ENCODE measurements around the gene ANKRD30A. TPM values are rescaled to one million over a fixed set of nuclear protein-coding genes. Genes with fewer than 3 reads are reported as not detected.

ANKRD30A gene, protein sequence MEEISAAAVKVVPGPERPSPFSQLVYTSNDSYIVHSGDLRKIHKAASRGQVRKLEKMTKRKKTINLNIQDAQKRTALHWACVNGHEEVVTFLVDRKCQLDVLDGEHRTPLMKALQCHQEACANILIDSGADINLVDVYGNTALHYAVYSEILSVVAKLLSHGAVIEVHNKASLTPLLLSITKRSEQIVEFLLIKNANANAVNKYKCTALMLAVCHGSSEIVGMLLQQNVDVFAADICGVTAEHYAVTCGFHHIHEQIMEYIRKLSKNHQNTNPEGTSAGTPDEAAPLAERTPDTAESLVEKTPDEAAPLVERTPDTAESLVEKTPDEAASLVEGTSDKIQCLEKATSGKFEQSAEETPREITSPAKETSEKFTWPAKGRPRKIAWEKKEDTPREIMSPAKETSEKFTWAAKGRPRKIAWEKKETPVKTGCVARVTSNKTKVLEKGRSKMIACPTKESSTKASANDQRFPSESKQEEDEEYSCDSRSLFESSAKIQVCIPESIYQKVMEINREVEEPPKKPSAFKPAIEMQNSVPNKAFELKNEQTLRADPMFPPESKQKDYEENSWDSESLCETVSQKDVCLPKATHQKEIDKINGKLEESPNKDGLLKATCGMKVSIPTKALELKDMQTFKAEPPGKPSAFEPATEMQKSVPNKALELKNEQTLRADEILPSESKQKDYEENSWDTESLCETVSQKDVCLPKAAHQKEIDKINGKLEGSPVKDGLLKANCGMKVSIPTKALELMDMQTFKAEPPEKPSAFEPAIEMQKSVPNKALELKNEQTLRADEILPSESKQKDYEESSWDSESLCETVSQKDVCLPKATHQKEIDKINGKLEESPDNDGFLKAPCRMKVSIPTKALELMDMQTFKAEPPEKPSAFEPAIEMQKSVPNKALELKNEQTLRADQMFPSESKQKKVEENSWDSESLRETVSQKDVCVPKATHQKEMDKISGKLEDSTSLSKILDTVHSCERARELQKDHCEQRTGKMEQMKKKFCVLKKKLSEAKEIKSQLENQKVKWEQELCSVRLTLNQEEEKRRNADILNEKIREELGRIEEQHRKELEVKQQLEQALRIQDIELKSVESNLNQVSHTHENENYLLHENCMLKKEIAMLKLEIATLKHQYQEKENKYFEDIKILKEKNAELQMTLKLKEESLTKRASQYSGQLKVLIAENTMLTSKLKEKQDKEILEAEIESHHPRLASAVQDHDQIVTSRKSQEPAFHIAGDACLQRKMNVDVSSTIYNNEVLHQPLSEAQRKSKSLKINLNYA (N-terminal part only)
- total RNA-seq: not detected in 2 replicates

DNA sequence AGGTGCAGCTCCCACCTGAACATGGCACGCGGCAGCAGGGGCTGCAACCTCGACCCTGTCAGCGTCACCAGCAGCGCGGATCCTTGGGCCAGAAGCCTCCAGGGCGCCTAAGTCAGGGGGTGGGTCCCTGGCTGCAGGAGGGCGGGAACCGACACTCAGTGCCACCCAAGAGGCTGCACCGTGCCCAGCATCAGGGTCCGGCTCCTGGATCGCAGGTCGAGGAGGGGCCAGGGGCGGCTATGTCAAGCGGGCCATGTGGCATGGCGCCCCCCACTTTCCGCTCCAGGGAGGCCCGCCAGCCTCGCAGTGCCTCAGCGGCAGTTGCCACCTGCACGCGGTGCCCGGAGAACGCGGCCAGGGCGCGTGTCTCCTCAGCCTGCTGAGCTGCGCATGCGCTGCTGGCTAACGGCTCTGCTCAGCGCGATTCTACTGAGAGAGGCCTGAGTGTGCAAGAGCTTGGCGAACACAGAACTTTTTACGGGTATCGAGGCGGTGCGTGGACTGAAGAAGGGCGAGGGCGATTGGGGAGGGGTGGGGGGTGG is at the start of gene ANKRD30A:
TSS of gene ANKRD30A (plus strand) at position 408 of the 542 bp plus-strand sequence. CDS start 190 bp downstream, outside the sequence.

Data from tracheal epithelial cell (primary cell).